T-helper 9 cell (primary cell): ENCODE measurements around the gene FAM131B.
"Not testable (repeated sequence)": the region's sequence is repeated elsewhere in the genome, so short reads cannot be mapped to it uniquely, and the experiment has no call there.

Experiments used
- DNase-seq: peaks from one replicate; pipeline ENCODE4 v3.0.0-alpha.2; 2020

Gene FAM131B

DNA sequence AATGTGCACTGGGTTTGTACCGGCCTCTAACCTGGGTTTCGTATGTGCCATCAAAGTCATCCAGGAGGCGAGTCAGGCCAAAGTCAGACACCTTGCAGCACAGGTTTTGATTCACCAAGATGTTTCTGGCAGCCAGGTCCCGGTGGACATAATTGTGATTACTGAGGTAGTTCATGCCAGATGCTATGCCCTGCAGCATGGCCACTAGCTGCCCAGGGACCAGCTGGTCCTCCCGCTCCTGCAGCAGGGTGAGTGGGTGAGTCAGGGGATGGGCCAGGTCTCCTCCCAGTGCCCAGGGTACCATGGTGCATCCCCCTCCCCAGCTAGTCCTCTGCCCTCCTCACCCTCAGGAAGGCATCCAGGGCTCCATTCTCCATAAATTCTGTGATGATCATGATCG, 32.3 kb upstream of the FAM131B start:
- no peak for DNase-seq

DNA sequence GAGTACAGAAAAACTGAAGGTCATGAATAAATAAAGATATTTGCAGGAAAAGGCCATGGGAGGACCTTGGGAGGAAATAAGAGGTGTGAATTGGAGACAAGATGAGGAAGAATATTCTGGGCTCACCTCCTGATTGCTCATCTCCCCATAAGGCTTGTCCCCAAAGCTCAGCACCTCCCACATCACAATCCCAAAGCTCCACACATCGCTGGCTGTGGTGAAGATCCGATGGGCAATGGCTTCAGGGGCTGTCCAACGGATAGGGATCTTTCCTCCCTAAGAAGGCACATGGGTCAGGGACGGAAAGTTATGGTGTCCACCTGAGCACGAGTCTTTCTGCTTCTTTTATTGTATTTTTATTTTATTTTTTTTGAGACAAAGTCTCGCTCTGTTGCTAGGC, 31.6 kb upstream of the FAM131B start:
- DNase-seq = no peak

DNA sequence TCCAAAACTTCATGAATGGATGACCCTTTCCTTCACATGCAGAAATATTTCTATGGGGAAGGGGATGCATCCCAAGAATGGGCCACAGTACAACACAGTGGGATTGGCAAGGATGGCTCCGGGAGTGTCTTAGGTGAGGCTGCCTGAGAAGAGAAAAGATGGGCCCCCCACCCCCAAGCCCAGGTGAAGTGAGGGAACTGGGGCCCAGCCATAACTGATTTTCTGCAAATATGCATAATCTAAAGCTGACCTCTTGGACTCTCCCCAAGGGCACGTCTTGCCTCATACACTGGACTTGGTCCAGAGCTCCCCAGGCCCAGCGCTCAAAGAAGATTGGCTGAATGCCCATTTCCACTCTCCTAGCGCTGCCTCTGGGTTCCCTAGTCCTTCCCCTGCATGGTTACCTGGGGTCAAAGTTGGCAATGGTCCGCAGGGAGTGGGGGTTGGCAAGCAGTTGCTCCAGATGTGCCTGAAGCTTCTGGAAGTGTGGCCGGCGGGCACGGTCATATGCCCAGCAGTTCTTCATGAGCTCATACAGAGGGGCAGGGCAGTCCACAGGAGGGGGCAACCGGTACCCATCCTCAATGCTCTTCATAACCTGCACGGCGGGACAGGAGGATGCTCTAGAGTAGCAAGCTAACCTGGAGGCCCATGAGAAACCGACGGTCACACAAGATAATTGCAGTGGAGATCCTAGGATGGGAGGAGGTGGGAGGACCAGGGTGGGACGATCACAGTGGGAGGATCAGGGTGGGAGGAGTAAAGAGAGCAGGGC, 30.9 kb upstream of the FAM131B start:
- no peak for DNase-seq

DNA sequence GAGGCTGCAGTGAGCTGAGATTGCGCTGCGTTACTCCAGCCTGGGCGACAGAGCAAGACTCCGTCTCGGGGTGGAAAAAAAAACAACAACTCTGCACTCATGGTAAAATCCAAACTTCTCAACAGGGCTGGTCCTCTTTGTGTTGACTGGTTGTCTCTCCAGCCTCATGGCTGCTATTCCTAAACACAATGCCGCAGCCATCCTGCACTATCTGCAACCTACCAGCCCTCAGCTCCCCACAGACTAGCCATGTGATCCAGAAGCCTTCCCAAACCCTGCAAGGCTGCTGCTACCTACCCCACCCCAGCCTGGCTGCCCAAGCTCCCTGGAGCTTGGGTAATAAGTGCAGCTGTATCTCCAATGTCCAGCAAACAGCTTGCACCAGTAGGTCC, 30.4 kb upstream of the FAM131B start:
- DNase-seq = no peak

DNA sequence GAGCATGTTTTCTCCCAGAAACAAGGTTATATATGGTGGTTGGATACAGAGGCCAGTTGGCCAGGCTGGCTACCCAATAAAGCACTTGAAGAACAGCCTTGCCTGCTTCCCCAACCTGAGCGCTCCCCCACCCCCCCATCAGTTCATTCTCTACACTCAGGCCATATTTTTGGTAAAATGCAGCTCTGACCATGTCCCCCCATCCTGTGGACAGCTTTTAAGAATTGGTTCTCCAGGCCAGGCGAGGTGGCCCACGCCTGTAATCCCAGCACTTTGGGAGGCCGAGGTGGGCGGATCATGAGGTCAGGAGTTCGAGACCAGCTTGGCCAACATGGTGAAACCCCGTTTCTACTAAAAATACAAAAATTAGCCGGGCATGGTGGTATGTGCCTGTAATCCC, 29.9 kb upstream of the FAM131B start:
- DNase-seq = not testable (repeated sequence)

DNA sequence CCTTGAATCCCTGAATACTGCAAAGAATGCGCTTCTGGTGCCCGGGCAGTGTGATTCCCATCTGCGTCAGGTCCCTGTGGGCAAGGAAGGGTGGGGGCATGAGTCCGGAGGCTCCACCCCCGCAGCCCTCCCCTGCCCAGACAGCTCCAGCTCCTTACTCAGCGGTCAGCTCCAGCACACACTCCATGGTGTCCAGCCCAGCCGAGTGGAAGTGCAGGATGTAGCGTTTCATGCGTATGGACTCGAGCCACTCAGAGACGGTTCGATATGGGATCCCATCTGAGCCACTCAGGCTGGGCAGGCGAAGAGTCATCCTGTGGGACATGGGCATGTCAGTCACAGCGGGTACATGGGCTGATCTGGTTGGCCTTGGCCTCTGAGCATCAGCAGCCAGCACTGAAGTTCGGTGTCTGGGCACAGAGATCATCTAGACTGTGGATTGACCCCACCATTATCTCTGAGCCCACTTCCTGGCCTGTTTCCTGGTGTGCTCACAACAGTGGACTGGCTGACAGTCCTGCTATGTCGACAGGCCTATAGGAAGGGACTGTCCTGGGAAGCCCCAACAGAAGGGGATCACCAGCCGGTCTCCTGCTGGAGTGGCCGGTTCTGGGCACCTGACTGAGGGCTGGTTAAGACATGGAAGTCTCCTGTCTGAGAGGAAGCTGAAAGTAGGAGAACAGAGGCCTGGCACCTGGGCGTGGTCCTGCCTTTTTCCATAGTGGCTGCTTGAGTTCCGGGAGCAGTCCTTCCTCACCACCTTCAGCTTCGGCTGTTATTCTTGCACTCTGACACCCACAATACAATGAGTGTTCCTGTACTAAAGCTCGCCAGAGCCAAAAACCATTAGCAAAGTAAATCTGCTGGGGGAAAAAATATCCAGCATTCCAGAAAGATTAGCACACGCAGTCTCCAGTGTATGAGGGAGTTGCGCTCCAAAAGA, 29.2 kb upstream of the FAM131B start:
- DNase-seq = no peak

DNA sequence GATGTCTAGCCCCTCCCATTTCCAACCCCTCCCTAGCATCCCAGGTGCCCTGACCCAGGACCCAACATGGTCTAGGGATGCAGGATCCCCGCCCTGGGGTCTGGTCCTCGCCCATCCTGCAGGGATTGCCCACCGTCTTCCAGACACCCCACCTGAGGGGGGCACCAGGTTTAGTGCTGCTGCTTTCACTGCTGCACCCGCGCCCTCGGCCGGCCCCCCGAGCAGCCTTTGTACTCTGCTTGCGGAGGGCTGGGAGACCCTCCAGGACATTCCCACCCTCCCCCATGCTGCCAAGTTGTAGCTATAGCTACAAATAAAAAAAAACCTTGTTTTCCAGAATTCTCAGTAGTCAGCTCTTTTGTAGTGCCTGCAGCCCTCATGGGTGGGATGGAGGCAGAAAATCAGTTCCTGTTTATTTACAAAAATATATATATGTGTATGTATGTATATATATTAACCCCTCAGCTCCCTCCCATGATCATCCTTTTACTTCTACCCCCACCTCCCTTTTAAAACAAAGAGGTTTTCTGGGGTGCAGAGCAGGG, 28.3 kb upstream of the FAM131B start:
- DNase-seq = no peak

DNA sequence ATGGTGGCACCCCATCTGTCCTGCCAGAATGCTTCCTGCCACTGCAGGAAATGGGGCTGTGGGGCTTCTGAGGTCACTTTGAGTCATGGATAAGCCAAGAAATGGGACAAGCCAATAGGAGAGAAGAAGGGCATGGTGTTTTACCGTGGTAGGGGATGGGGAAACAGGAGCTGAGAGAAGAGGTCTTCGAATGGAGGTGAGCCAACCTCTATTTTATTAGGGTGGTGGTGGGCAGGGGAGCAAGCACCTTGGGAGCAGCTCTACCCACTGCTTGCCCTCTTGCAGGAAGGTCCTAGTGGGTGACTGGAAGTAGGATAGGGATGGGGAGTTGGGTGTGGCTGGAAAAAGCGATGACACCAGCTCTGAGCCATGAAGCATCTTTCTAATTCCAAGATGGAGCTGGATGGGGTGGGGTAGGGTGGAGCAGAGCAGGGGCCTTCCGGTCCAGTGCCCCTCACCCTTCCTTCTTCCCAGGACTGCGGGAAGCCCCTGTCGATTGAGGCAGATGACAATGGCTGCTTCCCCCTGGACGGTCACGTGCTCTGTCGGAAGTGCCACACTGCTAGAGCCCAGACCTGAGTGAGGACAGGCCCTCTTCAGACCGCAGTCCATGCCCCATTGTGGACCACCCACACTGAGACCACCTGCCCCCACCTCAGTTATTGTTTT, 27.7 kb upstream of the FAM131B start:
- no peak for DNase-seq

DNA sequence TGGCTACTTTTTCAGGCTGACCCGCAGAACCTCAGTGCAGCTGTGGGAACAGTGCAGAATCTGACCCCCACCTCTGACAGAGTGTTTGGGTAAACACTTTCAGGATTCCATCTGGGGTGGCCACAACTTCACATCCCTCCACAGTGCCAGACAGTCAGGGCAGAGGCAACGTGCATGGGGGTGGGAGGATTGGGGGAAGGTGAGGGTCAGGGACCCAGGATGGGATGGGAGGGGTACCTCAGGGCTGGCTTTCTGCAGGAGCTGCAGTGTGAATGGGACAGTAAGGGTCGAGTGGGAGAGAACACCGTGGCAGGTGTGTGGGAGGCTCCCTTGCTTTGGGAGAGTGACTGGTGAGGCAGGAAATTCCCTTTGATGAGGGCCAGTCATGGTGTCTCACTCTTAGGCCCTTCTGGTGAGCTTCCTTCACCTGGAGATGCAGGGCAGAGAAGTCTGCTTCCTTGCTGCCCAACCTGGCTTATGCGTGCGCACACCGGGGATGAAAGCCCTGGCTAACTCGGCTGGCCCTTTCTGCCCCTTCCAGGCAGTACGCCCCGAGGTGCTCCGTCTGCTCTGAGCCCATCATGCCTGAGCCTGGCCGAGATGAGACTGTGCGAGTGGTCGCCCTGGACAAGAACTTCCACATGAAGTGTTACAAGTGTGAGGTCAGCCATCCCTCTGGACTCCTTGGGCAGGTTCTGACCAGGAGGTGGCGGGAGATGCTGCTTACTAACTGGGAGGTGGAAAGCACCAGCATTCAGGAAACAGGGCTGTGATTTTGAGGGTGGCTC, 27.0 kb upstream of the FAM131B start:
- no peak for DNase-seq

DNA sequence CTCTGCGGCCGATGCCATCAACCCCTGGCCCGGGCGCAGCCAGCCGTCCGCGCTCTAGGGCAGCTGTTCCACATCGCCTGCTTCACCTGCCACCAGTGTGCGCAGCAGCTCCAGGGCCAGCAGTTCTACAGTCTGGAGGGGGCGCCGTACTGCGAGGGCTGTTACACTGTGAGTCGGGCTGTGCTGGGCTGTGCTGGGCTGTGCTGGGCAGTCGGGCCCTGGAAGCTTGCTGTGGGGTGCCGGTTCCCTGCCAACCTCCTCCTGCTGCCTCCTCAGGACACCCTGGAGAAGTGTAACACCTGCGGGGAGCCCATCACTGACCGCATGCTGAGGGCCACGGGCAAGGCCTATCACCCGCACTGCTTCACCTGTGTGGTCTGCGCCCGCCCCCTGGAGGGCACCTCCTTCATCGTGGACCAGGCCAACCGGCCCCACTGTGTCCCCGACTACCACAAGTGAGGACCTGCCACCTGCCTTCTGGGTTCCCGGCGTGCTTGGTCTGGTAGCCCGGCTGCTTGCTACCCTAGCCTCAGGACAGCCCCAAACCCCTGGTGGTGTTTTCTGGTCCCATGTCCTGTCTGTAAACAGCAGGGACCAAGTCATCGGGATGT, 26.1 kb upstream of the FAM131B start:
- no peak for DNase-seq

DNA sequence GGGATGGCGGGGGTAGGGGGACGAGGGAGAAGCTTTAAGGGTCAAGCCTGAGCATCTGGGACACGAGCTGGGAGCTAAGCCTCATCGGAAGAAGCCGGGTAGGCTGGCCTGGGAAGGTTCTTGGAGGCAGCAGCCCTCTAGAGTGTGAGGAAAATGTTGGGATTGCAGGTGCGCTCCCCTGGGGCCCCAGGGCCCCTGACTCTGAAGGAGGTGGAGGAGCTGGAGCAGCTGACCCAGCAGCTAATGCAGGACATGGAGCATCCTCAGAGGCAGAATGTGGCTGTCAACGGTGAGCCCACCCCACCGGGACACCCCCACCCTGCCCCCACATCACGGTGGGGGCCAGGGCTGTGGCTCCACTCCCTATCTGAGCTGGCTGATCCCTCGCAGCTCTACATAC, 25.5 kb upstream of the FAM131B start:
- DNase-seq = no peak

DNA sequence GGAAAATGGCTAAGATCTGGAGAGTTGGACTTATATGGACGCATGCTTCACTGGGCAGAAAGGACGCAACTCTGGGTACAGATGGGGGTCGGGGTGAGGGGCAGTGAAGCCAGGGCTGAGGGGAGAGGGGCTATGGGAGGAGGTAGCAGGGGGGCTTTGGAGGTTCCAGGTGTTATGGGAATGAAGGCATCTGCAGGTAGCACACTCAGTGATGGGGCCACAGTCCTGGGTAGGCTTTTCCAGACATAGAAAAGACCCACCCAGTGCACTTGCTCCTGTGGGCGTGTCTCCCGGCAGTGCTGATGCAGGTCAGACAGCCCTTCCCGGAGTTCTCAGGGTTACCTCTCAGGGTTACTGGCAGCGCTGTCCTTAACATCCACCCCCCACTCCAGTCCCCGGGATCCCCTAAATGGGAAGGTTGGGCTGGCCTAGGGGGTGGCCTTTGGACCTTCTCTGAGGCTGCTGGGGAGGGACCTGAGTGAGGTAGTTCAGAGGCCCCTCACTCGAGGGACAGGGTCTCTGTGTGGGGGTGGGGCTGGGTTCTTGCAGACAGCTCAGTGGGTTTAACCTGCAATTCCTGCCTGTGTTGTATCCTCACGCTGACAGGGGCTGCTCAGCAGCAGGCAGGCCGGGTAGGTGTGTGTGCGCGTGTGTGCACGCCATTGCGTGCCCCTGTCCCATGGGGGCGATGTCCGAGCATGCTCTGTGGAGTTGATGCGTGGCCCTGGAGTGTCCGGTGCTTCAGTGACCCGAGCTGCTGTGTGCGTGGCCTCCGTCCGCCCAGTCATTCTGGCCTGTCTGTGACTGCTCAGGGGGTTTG, 24.9 kb upstream of the FAM131B start:
- no peak for DNase-seq

DNA sequence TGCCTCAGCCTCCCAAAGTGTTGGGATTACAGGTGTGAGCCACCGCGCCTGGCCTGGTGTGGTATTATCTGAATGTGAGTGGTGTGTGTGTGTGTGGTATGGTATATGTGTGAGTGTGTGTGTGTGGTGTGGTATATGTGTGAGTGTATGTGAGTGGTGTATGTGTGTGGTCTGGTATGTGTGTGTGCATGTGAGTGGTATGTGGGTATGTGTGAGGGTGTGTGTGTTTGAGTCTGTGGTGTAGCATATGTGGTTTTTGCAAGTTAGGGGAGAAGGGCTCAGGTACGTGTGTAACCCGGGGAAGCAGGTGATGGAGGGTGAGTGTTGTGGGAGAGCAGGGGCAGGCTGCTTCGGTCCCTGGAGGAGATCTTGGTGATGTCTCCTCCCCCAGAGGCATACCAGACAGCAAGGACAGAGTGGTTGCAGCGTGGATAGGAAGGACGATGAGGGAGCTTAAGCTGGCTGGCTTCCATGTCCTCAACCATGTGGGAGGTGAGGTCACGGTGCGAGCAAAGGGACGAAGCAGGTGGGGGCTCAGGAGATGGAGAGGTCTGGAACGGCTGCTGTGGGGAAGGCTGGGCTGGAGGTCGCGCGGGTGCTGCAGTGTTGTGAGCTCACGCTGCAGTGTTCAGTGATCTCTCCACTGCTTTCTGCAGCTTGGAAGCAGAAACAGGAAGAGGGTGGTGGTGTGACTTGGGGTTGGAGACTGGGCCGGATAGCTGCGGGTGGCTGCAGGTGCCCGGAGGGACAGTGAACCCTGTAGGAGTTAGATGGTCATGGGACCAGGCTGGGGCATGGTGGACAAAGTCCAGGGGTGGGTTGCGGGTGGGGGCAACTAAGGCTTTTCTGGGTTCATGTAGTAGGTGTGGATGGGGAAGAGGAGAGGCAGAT, 23.6 kb upstream of the FAM131B start:
- no peak for DNase-seq

DNA sequence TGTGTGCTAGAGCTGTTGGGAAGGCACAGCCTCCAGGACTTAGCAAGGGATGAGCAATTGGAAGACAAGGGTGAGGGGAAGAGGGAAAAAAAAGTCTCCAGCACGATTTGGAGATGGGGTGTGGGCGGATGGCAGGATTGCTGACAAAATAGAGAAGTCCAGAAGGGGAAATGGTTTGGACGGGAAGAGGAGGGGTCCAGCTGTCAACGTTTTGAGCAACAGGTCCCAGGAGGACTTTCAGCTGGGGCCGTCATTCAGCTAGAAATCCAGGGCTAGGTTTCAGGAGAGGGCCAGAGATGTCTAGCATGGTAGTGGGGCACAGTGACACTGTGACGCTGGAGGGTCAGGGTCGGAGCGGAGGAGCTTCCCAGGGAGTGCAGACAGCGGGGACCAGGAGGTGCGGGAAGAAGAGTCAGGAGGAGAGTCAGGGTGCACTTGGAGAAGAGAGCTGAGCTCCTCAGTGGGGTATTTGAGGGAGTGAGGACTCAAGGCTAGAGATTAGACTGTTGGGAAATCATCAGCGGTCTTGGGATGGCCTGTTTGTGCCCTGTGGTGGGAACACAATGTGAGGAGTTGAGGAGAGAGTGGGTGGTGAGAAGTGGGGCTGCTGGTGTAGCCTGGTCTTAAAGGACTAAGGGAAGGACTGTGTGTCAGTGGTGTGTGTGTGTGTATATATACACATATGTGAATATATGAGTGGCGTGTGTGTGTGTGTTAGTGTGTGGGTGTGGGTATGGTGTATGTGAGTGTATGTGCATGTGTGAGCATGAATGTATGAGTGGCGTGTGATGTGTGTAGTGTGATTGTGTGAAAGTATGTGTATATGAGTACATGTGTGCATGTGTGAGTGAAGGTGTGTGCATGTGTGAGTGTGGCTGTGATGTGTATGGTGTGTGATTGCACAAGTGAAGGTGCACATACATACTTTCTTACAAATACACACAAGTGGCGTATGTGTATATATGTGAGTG, 22.4 kb upstream of the FAM131B start:
- no peak for DNase-seq

DNA sequence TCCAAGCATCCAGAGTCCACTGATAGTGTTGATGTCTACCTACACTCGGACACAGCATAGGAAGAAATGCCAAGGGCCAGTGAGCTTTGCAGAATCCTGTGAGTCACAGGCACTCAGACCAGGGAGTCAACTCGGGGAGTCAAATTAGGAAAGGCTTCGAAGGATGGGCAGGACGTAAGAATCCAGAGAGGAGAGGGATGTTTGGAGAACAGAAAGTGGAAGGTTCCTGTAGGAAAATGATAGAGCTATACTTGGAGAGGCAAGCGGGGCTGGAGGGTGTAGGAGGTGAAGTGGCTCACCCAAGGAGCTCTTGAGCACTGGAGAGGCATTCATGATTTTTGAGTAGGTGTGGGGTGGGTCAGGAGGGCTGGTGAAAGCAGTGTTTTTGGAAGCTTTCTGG, 21.6 kb upstream of the FAM131B start:
- DNase-seq = no peak

DNA sequence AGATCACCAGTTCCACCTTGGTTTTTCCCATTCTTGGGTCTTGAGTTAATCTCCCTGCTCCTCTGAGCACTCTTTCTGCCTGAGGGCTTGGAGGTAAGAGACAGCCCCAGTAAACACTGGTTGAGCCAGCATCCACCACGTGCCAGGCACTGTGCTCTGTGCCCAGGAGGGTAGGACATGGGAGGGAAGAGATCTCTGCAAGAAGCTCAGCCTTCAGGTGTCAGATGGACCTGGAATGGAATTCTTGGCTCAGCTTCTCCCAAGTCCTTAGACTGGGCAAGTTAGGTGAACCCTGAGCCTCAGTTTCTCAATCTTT, 21.1 kb upstream of the FAM131B start:
- DNase-seq = no peak

DNA sequence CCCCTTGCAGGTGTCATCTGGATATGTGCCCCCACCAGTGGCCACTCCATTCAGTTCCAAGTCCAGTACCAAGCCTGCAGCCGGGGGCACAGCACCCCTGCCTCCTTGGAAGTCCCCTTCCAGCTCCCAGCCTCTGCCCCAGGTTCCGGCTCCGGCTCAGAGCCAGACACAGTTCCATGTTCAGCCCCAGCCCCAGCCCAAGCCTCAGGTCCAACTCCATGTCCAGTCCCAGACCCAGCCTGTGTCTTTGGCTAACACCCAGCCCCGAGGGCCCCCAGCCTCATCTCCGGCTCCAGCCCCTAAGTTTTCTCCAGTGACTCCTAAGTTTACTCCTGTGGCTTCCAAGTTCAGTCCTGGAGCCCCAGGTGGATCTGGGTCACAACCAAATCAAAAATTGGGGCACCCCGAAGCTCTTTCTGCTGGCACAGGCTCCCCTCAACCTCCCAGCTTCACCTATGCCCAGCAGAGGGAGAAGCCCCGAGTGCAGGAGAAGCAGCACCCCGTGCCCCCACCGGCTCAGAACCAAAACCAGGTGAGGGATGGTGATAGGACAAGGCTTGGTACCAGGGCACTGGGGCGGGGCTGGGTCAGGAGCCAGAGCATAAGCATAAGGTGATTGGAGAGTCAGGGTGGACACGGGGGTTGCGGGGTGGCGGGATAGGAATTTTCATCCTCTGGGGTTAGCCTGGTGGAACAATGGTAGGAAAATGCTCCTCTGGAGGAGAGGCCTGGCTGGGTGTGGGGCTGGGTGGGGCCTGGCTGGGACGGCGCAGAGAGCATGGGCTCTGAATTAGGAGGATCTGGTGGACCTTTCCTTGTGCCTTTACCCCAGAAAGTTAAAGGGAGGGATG, 20.5 kb upstream of the FAM131B start:
- no peak for DNase-seq
